ENCODE results near the gene CBFA2T2.
"Not testable (repeated sequence)": the region's sequence is repeated elsewhere in the genome, so short reads cannot be mapped to it uniquely, and the experiment has no call there.

CBFA2T2 gene

DNA sequence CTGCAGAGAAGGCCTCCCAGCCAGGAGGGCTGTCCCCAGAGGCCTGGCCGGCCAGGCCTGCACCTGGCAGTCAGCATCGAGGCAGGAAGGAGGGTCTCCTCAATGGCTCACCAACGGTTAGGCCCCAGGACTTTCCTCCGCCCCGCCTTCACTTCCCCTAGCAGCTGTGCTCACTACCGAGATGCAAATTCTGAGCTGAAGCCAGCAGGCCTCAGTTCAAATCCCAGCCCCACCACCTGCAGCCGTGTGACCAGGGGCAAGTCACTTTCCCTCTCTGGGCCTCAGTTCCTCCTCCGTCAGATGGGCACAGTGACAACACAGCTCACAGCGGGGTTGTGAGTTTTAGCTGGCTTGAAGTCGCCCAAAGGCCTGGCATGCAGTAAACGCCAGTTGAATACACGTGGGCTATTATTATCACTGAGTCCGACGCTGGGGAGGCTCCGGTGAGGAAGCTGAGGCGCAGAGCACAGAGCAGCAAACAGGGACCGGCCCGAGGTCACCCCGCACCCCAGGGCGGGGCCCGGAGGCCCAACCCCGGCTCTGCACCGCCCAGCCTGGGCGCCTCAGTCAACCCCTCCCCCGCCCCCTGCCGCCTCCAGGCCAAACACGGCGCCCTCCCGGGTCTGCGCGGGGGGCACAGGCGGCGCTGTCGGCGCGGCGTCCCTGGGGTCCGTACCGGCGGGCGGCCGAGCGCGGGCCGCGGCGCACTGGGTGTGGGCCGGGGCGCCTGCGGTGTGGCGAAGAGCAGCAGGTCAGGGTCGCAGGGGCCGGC, 195.6 kb downstream of the CBFA2T2 start:
- peak; percentile 51 for DNase-seq

DNA sequence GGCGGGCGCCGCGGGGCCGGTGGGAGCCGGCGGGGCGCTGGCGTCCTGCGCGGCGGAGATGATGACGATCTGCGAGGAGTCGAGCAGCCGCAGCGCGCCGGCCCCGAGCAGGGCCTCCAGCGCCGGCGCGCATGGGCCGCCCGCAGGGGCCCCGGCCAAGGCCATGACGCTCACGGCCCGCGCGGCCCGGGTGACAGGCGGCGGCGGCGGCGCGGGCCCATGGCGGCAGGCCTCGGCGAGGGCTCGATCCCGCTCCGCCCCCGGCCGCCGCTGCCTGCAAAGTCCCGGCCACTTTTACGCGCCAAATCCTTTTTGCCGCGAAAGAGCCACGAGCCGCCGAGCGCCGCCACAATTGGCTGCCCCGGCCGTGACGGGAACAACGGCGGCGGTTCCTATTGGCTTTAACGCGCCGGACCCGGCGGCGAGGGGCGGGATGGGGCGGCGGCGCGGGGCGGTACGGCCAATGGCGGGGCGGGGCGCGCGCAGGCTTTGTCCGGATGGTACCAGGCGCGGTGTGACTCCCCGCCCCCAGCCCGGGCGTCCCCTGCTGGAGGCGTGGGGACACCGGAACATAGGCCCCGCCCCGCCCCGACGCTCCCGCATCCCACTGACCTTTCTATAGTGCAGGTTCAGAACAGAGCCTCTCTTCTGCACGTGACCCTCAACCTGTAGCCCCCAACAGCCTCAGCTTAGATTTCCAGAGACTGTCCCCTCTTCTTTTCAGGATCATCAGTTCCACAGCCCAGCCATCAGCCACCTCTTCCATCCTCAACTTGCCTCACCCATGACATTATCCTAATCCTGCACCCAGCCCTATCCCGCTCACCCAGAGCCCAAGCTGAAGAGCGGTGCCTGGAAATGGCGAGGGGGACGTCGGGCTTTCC, 196.4 kb downstream of the CBFA2T2 start, which contains the start of gene E2F1:
Gene E2F1, minus strand, starts transcription at position 286 of the 884 bp plus-strand sequence. Its CDS starts 121 bp downstream, at position 165.
- DNase-seq = peak; percentile 90

DNA sequence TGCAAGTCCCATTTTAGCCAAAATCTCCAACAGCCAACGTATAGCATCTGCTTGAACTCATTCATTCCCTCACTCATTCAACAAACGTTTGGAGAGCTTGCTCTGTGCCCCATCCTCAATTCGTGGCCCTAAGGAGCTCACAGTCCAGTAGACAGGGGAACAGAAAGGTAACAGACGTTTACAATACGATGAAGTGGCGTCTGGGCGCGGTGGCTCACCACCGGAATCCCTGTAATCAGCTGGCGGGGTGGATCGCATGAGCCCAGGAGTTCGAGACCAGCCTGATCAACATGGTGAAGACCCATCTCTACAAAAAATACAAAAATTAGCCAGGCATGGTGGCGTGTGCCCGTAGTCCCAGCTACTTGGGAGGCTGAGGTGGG, 197.1 kb downstream of the CBFA2T2 start:
- DNase-seq = no peak

DNA sequence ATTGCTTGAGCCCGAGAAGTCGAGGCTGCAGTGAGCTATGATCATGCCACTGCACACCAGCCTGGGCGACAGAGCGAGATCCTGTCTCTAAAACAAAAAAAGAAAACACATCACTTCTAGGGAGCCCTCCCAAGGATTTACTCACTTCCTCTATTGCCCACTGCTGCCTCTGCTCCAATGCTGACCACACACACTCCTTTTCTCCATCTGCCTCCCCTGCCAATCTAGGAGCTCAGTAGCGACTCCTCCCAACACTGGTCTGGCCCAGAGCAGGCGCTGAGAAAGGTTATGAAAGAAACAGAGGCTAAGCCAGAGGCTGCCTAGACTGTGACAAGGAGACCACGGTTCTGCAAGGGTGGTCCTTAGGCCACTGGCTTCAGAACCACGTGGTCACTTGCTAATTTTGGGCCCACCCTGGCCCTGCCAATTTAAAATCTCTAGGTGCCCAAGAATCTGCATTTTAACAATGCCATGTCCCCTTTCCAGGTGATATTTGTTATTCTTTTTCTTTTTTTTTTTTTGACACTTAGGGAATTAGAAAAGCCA, 197.5 kb downstream of the CBFA2T2 start:
- DNase-seq = no peak

DNA sequence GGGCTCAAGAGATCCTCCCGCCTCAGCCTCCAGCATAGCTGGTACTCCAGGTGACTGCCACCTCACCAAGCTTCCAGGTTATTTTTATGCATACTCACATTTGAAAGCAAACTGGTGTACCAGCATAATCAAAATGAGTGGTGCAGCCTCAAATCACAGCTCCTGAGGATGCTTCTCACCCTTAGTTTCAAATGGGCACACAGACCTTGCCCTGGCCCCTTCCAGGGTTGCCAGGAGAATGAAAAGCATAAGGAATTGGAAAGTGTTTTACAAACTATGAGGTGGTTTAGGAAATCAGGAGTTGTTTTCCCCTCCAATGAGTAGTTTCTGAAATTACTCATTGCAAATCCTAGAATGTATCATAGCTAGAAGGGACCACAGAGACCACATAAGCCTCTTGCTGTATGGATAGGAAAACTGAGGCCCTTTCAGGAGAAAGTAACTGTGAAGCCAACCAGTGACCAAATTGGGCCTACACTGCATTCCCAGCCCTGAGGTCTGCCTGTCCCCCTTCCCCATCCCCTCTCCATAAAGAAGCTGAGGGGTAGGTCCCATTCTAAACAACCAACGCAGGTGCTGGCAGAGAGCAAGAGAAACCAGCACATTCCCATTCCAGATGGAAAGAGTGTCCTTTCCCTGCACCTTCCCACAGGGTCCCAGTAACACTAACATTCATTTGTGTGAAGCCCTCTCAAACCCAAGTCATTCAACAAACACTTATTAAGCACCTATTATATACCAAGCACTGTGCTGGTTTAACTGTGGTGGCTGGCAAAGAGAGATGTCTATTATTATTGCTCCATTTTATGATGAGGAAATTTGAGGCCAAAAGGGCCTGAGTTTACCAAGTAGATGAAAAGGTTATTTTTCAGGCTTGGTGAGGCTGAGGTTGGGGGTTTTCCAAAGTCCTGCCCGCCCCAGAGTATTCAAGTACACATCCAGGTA, 198.4 kb downstream of the CBFA2T2 start:
- DNase-seq = no peak

DNA sequence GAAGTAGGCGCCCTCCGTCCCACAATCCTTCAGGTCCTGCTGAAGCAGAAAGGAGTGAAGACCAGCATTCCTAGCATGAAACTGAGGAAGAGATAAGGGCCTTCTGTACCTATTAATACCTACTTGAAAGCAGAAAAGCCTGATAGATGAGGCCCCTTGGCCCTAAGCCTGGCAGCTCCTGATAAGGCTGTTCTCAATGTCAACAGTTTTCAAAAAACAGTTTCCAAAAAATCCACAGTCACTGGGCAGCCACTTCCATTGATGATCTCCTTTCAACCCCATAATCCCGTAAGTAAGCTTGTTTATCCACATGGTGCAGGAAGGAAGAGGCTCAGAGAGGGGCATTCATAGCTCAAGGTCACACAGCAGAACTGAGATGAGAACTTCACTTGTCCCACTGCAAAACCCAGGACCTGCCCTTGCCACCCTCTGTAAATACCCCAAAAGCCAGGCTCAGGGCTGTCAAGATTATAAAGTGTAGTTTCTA, 199.1 kb downstream of the CBFA2T2 start:
- DNase-seq = no peak

DNA sequence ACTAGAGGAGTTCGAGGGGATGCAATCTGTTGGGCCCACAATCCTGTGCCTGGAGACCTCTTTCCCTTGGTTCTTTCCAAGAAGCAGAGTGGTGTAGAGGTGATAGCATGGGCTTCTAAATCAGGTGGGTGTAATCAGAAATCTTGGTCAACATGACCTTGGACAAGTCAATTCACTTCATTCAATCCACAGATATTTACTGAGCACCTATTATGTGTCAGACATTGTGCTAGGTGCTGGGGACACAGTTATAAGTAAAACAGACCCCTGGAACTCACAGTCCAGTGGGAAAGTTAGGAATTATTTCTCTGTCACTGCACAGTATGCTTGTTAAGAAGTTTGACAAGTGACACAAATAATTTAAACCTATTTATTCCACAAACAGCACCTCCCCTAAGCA, 199.6 kb downstream of the CBFA2T2 start:
- no peak for DNase-seq

DNA sequence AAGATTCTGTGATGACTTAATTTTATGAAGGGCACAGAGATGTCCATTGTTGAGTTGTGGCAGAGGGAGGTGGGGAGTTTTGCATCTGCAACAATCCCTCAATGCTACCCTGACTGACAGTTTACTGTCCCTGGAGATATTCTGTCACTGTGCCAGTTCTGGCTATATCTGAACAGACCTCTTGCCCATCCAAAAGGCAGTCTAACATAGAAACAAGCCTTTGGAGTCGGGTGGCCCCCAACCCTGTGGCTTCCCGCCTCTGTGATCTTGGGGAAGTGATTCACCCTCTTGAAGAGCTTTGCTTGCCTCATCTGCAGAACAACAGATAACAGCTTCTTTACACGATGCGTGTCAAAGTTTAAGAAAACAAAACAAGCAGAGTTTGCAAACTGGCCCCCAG, 200.1 kb downstream of the CBFA2T2 start:
- no peak for DNase-seq

DNA sequence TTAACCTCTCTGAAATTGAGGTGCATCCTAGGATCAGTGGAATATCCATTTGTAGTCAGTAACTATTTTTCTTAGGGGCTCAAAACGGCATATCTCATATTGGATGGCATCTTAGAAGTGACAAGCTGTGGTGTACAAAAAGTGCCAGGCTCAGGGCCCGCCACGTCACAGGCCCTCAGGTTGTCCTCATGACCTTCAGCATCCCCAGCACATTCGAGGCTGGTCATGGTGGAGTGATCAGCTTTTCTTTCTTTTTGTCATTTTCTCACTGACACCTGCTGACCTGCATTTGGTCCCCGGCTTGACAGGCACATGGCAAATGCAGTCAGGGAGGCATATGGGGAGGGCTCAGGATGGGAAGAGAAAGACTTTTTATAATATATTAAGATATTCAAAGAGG, 203.4 kb downstream of the CBFA2T2 start:
- no peak for DNase-seq

DNA sequence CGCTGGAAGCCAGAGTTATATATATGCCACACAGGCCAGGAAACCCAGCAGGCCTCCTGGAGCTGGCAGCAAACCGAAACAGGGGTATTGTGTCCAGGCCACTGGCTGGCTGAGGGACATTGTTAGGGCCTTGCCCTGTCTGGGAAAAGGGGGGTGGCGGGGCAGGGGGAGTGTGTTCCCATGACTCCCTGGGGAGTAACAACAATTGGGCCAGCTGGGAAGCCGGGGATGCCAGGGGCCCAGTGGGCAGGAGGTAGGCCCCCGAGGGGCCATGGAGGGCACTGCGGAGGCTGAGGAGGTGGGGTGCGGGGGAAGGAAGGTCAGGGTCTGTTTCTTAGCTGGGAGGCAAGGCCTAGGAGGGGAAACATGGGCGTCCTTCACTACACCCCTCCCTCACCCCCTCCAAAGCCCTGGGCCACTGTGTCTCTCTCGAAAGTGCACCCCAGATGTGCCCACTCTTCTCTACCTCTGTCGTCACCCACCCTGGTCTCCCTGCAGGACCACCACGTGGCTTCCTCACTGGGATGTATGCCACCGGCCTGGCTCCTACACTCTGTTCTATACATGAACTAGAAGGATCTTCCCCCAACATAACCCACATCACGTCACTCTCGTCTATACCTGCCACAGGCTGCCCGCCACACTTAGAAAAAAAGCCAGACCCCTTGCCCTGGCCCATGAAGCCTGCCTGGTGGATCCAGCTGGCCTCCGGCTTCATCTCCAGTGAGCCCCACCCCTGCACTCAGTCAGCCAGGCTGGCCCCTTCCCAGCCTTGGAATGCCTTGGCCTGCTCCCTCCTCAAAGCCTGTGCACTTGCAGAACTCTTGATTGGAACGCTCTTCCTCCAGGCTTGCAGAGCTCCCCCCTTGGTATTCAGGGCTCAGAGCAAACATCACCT, 204.1 kb downstream of the CBFA2T2 start:
- no peak for DNase-seq

DNA sequence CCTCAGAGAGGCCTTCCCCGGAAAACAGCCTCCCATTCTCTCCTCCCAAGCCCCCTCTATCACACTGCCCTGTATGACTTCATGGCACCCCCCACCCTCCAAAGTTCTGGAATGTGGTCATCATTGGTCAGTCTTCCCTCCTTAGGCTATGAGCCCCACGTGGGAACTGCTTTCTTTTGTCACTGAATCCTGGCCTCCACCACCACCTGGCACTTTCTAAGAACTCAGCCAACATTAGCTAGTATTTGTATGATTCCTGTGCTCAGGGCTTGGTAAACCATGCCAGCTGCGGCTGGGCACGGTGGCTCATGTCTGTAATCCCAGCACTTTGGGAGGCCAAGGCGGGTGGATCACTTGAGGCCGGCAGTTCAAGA, 204.7 kb downstream of the CBFA2T2 start:
- no peak for DNase-seq

DNA sequence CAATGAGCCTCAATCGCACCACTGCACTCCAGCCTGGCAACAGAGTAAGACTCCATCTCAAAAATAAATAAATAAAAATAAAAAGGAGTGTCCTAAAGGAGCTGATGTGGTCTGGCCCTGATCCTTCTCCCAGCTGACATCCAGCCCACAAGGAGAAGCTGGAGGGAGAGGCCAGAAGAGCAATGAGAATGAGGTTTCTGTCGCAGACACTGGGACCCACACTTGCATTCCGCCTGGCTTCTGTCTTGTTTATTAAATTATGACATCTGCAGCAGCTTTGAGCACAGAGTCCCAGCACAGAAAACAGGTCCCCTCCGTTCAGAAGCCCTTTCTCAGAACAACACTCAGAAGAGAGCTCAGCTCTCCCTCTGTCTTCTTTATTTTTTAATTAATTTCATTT, 206.6 kb downstream of the CBFA2T2 start:
- no peak for DNase-seq

DNA sequence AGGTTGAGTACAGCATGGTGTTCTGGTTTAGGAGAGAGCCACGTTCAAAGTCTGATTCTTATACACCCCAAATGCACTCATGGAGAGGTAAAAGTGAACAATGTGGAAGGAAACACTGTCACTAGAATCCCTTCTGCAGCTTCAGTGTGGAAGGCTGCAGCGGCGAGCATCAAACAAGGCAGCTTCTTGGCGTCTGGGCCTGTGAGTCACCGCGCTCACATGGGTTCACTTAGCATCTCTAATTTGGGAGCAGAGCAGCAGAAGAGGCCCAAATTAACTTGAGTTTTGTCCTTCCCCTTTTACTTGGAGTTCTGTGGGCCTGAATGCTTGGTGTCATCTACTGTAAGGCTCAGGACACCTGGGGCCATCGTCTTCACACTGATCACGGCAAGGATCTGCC, 207.2 kb downstream of the CBFA2T2 start:
- DNase-seq = no peak

DNA sequence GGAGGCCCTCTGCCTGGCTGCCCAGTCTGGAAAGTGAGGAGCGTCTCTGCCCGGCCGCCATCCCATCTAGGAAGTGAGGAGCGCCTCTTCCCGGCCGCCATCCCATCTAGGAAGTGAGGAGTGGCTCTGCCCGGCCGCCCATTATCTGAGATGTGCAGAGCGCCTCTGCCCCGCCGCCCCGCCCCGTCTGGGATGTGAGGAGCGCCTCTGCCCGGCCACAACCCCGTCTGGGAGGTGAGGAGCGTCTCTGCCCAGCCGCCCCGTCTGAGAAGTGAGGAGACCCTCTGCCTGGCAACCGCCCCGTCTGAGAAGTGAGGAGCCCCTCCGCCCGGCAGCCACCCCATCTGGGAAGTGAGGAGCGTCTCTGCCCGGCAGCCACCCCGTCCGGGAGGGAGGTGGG, 209.1 kb downstream of the CBFA2T2 start:
- DNase-seq = not testable (repeated sequence)

Measured in DMS153 (cell line).